Breast epithelium (tissue), 4 donors: ENCODE measurements around the gene EARS2. TPM values are rescaled to one million over a fixed set of nuclear protein-coding genes. Genes with fewer than 3 reads are reported as not detected.

Experiments
- DNase-seq, 2 donors: peaks; one replicate each; pipeline ENCODE4 v3.0.0-alpha.2; 2019; ENCODE audit warnings: low spot score in 2 of 2
- H3K27ac ChIP-seq, 2 donors: fragments of 200-600 bp; sonication (generic) in 1 of 2; one replicate each; pipeline ENCODE4 v1.5.1; 2016 to 2019; ENCODE audit warnings: mild to moderate bottlenecking in 1 of 2
- H3K27me3 ChIP-seq, 2 donors: fragments of 200-600 bp; sonication (generic) in 1 of 2; one replicate each; pipeline versions ENCODE4 v1.5.1 to v1.6.0; 2017 to 2019; ENCODE audit warnings: control low read depth in 1 of 2, mild to moderate bottlenecking in 1 of 2
- H3K36me3 ChIP-seq: fragments of 200-600 bp; one replicate; pipeline ENCODE4 v1.5.1; 2019
- H3K4me1 ChIP-seq, 2 donors: fragments of 200-600 bp; sonication (generic); one replicate each; pipeline ENCODE4 v1.5.1; 2016 to 2019; ENCODE audit warnings: control low read depth in 1 of 2
- H3K4me3 ChIP-seq, 3 donors: fragments of 200-600 bp; sonication (generic); 1 replicate in 2 of 3; 2 replicates in 1 of 3; pipeline ENCODE4 v1.5.1; 2016 to 2019; ENCODE audit warnings: mild to moderate bottlenecking in 3 of 3, moderate library complexity in 2 of 3
- H3K9me3 ChIP-seq, 2 donors: fragments of 200-600 bp; sonication (generic) in 1 of 2; one replicate each; pipeline ENCODE4 v1.5.1; 2016 to 2019; ENCODE audit warnings: control low read depth in 1 of 2
- POLR2A ChIP-seq: fragments of 450-650 bp; IDR thresholded peaks from one replicate; pipeline ENCODE4 v1.6.1; 2016; ENCODE audit warnings: antibody characterized with exemption, mild to moderate bottlenecking, moderate library complexity
- POLR2AphosphoS5 ChIP-seq, 3 donors: sonication (generic); formaldehyde crosslinking; IDR thresholded peaks; one replicate each; pipeline ENCODE4 v1.6.1; 2017; ENCODE audit warnings: antibody characterized with exemption in 3 of 3
- intact Hi-C: fragments of 100-400 bp; cut with DNase I; formaldehyde crosslinking; loops from one replicate; pipeline ENCODE4 v1.15.1; 2023; ENCODE audit warnings: low total_unique reads
- total RNA-seq, 3 donors: library from RNA; depleted of rRNA; stranded (reverse); fragments of >200 nt; gene quantifications; one replicate each; pipeline ENCODE4 v1.1.0, GENCODE V29; 2016
- TF ChIP-seq, protein P1 (sequence below), 3 donors: fragments of 450-650 bp; IDR thresholded peaks; one replicate each; pipeline ENCODE4 v1.5.1; 2016 to 2017; ENCODE audit warnings: antibody characterized with exemption in 3 of 3, mild to moderate bottlenecking in 3 of 3, moderate library complexity in 3 of 3

Gene EARS2
- total RNA-seq, 3 donors from 2014 or later: 22.4 to 25.9 (median 25.0) TPM

DNA sequence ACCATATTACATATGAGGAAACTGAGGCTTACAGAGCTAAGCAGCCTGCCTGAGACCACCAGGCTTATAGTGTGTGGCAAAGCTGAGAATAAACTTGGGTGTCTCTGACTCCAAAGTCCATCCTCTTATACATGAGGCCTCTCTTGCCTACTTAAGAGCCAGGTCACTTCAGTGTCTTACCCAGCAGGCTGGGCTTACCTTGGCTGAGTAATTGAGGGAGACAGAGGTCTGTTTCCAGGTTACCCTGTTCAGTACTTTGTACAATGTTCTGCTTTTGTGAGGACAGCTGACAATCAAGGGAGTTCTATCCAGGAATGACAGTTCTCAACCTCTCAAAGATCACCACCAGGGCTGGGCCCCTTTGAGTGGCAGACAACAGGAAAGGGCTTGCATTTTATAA, 24.6 kb upstream of the EARS2 start:
- intact Hi-C loops: no loop called here
- no peak overlapping the region for H3K4me3 ChIP-seq
- H3K9me3 ChIP-seq: no peaks in the 10 kb centered on the region
- DNase-seq: no peak
- TF ChIP-seq POLR2A (no peak), POLR2AphosphoS5 (IDR thresholded peaks at IDR 0.05) (no peak)
- H3K36me3 ChIP-seq: peaks cover 8% of the 10 kb centered on the region
- no peaks in the 10 kb centered on the region for H3K27me3 ChIP-seq
- no peak overlapping the region for H3K27ac ChIP-seq
- no peaks in the 10 kb centered on the region for H3K4me1 ChIP-seq

DNA sequence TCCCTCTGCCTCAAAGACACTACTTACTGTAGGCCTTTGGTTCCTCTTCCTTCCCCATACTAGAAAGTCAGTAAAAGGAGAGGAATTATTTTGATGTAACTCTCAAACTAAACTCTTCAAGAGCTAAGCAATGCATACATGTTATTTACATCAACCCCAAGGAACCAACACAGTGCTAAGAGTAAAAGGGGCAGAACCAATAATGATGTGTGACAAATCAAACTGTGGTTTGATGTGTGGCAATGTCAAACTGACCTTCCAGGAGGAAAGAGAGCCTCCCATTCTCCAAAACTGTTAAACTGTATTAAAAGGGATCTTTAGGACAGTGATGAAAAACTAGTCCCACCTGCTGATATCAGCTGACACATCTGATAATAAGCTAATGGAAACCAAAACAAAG, 23.2 kb upstream of the EARS2 start:
- H3K36me3 ChIP-seq: peaks cover 8% of the 10 kb centered on the region
- no peak for DNase-seq
- H3K9me3 ChIP-seq: no peaks in the 10 kb centered on the region
- intact Hi-C loops: no loop called here
- no peaks in the 10 kb centered on the region for H3K4me1 ChIP-seq
- no peak for TF ChIP-seq POLR2A
- TF ChIP-seq, protein P1, sequence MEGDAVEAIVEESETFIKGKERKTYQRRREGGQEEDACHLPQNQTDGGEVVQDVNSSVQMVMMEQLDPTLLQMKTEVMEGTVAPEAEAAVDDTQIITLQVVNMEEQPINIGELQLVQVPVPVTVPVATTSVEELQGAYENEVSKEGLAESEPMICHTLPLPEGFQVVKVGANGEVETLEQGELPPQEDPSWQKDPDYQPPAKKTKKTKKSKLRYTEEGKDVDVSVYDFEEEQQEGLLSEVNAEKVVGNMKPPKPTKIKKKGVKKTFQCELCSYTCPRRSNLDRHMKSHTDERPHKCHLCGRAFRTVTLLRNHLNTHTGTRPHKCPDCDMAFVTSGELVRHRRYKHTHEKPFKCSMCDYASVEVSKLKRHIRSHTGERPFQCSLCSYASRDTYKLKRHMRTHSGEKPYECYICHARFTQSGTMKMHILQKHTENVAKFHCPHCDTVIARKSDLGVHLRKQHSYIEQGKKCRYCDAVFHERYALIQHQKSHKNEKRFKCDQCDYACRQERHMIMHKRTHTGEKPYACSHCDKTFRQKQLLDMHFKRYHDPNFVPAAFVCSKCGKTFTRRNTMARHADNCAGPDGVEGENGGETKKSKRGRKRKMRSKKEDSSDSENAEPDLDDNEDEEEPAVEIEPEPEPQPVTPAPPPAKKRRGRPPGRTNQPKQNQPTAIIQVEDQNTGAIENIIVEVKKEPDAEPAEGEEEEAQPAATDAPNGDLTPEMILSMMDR (IDR thresholded peaks at IDR 0.05): no peak
- TF ChIP-seq POLR2AphosphoS5 (IDR thresholded peaks at IDR 0.05): no peak
- no peak overlapping the region for H3K4me3 ChIP-seq
- no peaks in the 10 kb centered on the region for H3K27me3 ChIP-seq
- no peak overlapping the region for H3K27ac ChIP-seq

DNA sequence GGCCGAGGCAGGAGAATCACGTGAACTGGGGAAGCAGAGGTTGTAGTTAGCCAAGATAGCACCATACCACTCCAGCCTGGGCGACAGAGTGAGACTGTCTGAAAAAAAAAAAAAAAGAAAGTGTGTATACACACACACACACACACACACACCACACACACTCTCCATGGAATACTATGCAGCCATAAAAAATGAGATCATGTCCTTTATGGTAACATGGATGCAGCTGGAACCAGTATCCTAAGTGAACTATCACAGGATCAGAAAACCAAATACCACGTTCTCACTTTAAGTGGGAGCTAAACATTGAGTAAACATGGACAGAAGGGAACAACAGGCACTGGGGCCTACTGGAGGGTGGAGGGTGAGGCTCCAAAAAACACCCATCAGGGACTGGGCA, 22.2 kb upstream of the EARS2 start:
- no peaks in the 10 kb centered on the region for H3K27me3 ChIP-seq
- no peaks in the 10 kb centered on the region for H3K9me3 ChIP-seq
- H3K27ac ChIP-seq: no peak overlapping the region
- intact Hi-C loops: no loop called here
- peaks cover under 1% of the 10 kb centered on the region for H3K36me3 ChIP-seq
- H3K4me3 ChIP-seq: no peak overlapping the region
- no peaks in the 10 kb centered on the region for H3K4me1 ChIP-seq
- no peak for DNase-seq
- TF ChIP-seq, protein P1 (IDR thresholded peaks at IDR 0.05): no peak
- TF ChIP-seq POLR2A (no peak), POLR2AphosphoS5 (IDR thresholded peaks at IDR 0.05) (no peak)

DNA sequence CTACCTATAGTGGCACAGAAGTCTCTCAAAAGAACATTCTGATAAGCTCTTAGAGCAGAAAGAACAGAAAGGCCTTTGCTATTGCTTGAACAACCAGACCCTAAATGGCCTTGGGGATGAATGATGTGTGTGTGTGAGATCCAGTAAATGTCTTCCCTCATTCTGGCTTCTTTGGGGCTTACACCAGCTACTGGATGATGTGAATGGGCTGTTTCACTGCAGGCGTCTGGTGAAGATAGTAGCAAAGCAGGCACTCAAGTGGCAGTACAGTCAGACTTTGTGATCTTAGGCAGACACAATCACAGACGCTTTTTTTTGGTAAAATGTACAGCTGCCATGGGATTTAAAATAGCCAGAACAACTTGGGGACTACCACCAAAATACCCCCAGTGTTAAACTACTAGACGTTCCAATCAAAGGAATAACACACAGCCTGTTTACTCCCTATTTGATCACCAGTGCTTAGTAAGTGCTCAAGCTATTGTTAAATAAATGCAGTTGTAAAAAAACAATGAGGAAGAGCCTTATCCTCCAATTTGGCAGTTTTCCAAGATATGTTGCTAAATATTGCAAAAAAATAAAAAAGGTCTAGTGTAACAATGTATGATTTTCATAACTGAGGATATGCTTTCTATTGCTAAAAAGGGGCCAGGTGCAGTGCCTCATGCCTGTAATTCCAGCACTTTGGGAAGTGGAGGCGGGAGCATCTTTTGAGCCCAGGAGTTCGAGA, 21.1 kb upstream of the EARS2 start:
- no peaks in the 10 kb centered on the region for H3K27me3 ChIP-seq
- H3K9me3 ChIP-seq: no peaks in the 10 kb centered on the region
- intact Hi-C loops: no loop called here
- DNase-seq: no peak
- H3K4me3 ChIP-seq: no peak overlapping the region
- no peaks in the 10 kb centered on the region for H3K4me1 ChIP-seq
- TF ChIP-seq, protein P1 (IDR thresholded peaks at IDR 0.05): no peak
- TF ChIP-seq POLR2A (no peak), POLR2AphosphoS5 (IDR thresholded peaks at IDR 0.05) (no peak)
- H3K27ac ChIP-seq: no peak overlapping the region
- no peaks in the 10 kb centered on the region for H3K36me3 ChIP-seq

DNA sequence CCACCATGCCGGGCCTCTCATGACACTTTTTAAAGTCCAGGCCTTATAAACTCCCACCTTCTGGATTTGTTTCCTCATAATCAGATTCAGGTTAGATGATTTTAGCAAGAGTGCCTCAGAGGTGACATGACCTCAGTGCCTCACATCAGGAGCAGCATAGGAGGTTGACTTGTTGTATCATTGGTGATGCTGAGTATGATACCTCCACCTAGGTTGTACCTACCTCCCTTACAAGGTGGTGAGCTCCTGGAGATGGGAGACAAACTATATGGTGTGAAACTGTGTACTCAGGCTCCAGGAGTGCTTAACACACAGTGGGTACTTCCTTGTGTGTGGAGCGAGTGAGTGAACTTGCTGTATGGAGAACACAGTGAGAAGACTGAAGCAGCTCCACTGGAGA, 20.3 kb upstream of the EARS2 start:
- H3K27ac ChIP-seq: no peak overlapping the region
- TF ChIP-seq POLR2A: no peak
- TF ChIP-seq POLR2AphosphoS5 (IDR thresholded peaks at IDR 0.05): no peak
- TF ChIP-seq, protein P1 (IDR thresholded peaks at IDR 0.05): no peak
- H3K4me3 ChIP-seq: no peak overlapping the region
- no peaks in the 10 kb centered on the region for H3K36me3 ChIP-seq
- DNase-seq: no peak
- intact Hi-C loops: no loop called here
- H3K4me1 ChIP-seq: no peaks in the 10 kb centered on the region
- no peaks in the 10 kb centered on the region for H3K9me3 ChIP-seq
- H3K27me3 ChIP-seq: no peaks in the 10 kb centered on the region
